Measurements from ENCODE around the gene ATXN1. TPM values are rescaled to one million over a fixed set of nuclear protein-coding genes. Genes with fewer than 3 reads are reported as not detected.

ATXN1 gene
- total and polyA plus RNA-seq, 2 of the 13 experiments (the other 11 are each of a cell fraction or from before 2014, with no cell fraction given), result 20.7 to 39.5 TPM

- Histone ChIP-seq H3K27me3 (ENCODE audit: control insufficient read depth in 1 of 2, insufficient read depth in 2 of 2, low read length in 2 of 2) (no peaks in the 10 kb centered on the region), H3K9me3 (ENCODE audit: low read length) (no peaks in the 10 kb centered on the region), H3K4me3 (replicated peaks in 1 of 3; ENCODE audit: insufficient read depth in 1 of 3, low read depth in 2 of 3, low read length in 3 of 3) (no peak overlapping the region), H4K20me1 (ENCODE audit: insufficient read depth, low read length) (peaks cover 3% of the 10 kb centered on the region; the same call in 1 of the 2 replicates), H3K79me2 (ENCODE audit: insufficient read depth, low read length) (no peaks in the 10 kb centered on the region), H3K4me1 (ENCODE audit: insufficient read depth, low read length) (peaks cover 12% of the 10 kb centered on the region), H3K36me3 (replicated peaks in 1 of 2; ENCODE audit: control insufficient read depth in 1 of 2, insufficient read depth in 2 of 2, low read length in 2 of 2) (peaks cover 0 to 3% of the 10 kb centered on the region in 2 experiments; a peak in 2 of 5 replicates), H3K4me2 (ENCODE audit: low read depth, low read length) (no peak overlapping the region), H2AFZ (ENCODE audit: low read length) (no peak overlapping the region), H3K27ac (ENCODE audit: extremely low read length, insufficient read depth, low read length) (no peak overlapping the region), H3K9ac (ENCODE audit: insufficient read depth, low read depth, low read length) (no peak overlapping the region)
- ChIA-PET CTCF (ENCODE audit: low intra/inter-chr PET ratio, low total read pairs) (no interaction called here), POLR2A (no interaction called here)
- no peak for DNase-seq (ENCODE audit: low spot score)
- intact Hi-C loops (cut with micrococcal nuclease; ENCODE audit: unreplicated experiment), result no loop called here
- in situ Hi-C loops (cut with HindIII; ENCODE audit: extremely low pct_ligation_motif_present, low pct_unique_long_range_greater_than_20kb), result no loop called here
- WGBS (ENCODE audit: low lambda C conversion rate), result 97% methylated on average over 13 of the region's 13 CpGs
- no peak for ATAC-seq
- no peak for FAIRE-seq
- BruUV-seq (replicated peaks), result no TSS peak
- TF ChIP-seq ZNF432 (CRISPR knock-in tag; IDR thresholded peaks at IDR 0.05; ENCODE audit: borderline replicate concordance) (no peak), ZNF678 (CRISPR knock-in tag; IDR thresholded peaks at IDR 0.05) (no peak), NCOR1 (IDR thresholded peaks at IDR 0.05; ENCODE audit: borderline replicate concordance, low read length) (no peak), AGO2 (optimal IDR thresholded peaks at IDR 0.05; ENCODE audit: low read depth, low read length) (no peak), PRPF4 (IDR thresholded peaks at IDR 0.05; ENCODE audit: low read depth, low read length, poor library complexity, severe bottlenecking) (no peak), STAT6 (CRISPR knock-in tag; IDR thresholded peaks at IDR 0.05; ENCODE audit: borderline replicate concordance) (no peak), WIZ (CRISPR knock-in tag; IDR thresholded peaks at IDR 0.05) (no peak), ZNF644 (CRISPR knock-in tag; IDR thresholded peaks at IDR 0.05; ENCODE audit: low read depth) (no peak)
- TF ChIP-seq, protein P1, sequence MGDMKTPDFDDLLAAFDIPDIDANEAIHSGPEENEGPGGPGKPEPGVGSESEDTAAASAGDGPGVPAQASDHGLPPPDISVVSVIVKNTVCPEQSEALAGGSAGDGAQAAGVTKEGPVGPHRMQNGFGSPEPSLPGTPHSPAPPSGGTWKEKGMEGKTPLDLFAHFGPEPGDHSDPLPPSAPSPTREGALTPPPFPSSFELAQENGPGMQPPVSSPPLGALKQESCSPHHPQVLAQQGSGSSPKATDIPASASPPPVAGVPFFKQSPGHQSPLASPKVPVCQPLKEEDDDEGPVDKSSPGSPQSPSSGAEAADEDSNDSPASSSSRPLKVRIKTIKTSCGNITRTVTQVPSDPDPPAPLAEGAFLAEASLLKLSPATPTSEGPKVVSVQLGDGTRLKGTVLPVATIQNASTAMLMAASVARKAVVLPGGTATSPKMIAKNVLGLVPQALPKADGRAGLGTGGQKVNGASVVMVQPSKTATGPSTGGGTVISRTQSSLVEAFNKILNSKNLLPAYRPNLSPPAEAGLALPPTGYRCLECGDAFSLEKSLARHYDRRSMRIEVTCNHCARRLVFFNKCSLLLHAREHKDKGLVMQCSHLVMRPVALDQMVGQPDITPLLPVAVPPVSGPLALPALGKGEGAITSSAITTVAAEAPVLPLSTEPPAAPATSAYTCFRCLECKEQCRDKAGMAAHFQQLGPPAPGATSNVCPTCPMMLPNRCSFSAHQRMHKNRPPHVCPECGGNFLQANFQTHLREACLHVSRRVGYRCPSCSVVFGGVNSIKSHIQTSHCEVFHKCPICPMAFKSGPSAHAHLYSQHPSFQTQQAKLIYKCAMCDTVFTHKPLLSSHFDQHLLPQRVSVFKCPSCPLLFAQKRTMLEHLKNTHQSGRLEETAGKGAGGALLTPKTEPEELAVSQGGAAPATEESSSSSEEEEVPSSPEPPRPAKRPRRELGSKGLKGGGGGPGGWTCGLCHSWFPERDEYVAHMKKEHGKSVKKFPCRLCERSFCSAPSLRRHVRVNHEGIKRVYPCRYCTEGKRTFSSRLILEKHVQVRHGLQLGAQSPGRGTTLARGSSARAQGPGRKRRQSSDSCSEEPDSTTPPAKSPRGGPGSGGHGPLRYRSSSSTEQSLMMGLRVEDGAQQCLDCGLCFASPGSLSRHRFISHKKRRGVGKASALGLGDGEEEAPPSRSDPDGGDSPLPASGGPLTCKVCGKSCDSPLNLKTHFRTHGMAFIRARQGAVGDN (CRISPR knock-in tag; IDR thresholded peaks at IDR 0.05), result no peak
These were observed 294.3 kb downstream of the ATXN1 start for GRCh38 chr6:16466800-16467553.
